IMR-90 (cell line): ENCODE measurements around the gene MAP2K2.

Experiments
- BHLHE40 ChIP-seq: fragments of 150-350 bp; IDR thresholded peaks from 2 replicates; pipeline ENCODE4 v1.6.1; 2016; ENCODE audit warnings: mild to moderate bottlenecking, low read depth, low read length
- CEBPB ChIP-seq: IDR thresholded peaks from 2 replicates; pipeline ENCODE4 v1.6.1; 2012; ENCODE audit warnings: low read depth, low read length, improper control_type of control experiment
- FOS ChIP-seq: fragments of 150-350 bp; IDR thresholded peaks from 2 replicates; pipeline ENCODE4 v1.6.1; 2016; ENCODE audit warnings: low read depth, low read length
- MXI1 ChIP-seq: IDR thresholded peaks from 2 replicates; pipeline ENCODE4 v1.6.1; 2012; ENCODE audit warnings: low read depth, mild to moderate bottlenecking, low read length, moderate library complexity, borderline replicate concordance
- POLR2A ChIP-seq: IDR thresholded peaks from 2 replicates; pipeline ENCODE4 v1.6.1; 2012; ENCODE audit warnings: mild to moderate bottlenecking, low read depth, low read length
- RAD21 ChIP-seq: IDR thresholded peaks from 2 replicates; pipeline ENCODE4 v1.6.1; 2012; ENCODE audit warnings: low read length, improper control_type of control experiment
- RCOR1 ChIP-seq: IDR thresholded peaks from 2 replicates; pipeline ENCODE4 v1.6.1; 2012; ENCODE audit warnings: mild to moderate bottlenecking, low read length, improper control_type of control experiment; ENCODE audit not compliant: insufficient replicate concordance
- TF ChIP-seq, protein P1 (sequence below): conservative IDR thresholded peaks from 2 replicates; pipeline ENCODE4 v1.5.1; 2012; ENCODE audit warnings: mild to moderate bottlenecking, low read depth, low read length, improper control_type of control experiment

DNA sequence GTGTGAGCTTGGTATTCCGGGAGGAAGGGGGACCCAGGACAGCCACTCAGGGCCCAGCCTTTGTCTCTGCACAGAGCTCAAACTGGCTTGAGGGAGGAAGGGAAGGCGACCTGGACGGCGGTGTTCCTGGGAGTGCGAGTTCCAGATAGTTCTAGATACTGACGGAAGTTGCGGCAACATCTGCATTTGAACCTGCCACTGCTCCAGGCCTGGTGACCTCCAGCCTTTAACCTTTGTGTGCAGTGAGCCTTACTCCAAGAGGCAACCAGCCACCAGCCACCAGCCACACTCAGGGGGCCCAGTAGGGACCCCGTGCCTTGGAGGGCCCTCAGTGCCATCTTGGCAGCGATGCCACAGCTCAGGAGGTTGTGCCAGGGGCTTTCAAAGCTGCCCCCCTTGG lies 41.8 kb downstream of the MAP2K2 start:
- no peak for TF ChIP-seq MXI1
- TF ChIP-seq RAD21, result no peak
- no peak for TF ChIP-seq POLR2A
- TF ChIP-seq, protein P1, sequence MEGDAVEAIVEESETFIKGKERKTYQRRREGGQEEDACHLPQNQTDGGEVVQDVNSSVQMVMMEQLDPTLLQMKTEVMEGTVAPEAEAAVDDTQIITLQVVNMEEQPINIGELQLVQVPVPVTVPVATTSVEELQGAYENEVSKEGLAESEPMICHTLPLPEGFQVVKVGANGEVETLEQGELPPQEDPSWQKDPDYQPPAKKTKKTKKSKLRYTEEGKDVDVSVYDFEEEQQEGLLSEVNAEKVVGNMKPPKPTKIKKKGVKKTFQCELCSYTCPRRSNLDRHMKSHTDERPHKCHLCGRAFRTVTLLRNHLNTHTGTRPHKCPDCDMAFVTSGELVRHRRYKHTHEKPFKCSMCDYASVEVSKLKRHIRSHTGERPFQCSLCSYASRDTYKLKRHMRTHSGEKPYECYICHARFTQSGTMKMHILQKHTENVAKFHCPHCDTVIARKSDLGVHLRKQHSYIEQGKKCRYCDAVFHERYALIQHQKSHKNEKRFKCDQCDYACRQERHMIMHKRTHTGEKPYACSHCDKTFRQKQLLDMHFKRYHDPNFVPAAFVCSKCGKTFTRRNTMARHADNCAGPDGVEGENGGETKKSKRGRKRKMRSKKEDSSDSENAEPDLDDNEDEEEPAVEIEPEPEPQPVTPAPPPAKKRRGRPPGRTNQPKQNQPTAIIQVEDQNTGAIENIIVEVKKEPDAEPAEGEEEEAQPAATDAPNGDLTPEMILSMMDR, result no peak
- no peak for TF ChIP-seq BHLHE40
- TF ChIP-seq FOS, result no peak
- TF ChIP-seq CEBPB, result no peak
- TF ChIP-seq RCOR1, result no peak
